ENCODE results near the gene SIPA1L3.
"Not testable (repeated sequence)": the region's sequence is repeated elsewhere in the genome, so short reads cannot be mapped to it uniquely, and the experiment has no call there.

The SIPA1L3 gene

DNA sequence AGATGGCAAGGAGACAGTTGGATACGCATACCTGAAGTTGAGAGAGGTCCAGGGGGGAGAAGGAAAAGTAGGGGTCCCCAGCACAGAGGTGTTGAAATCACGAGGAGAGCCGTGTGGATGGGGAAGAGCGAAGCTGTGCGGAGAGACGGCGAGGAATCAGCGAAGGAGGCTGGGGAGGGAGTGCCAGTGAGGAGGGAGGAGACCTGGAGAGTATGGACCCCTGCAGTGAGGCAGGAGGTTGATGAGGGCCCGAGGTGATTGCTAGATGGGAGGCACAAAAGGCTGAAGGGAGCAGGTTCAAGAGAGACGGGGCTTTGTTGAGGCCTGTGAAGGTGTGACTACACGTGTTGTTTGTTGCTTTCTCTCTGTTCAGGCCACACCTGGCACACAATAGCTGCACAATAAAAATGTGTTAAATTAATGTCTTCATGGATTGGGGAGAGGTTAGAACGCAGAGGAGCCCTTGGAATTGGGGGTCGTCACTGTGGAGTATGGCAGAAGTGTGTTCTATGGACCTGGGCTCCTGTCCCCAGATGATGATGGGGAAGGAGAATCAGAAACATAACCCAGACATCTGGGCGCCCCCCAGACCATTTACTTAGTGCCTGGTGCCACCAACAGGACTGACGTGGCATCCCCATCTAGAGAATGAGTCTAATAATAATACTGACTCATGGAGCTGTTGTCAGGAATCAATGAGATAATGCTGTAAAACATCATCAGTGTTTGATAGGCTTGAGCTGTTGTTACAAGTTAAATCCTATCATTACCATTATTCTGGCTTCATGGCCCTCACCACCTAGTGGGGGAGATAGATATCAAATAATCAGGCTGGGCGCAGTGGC is 137.5 kb downstream of the SIPA1L3 start:
- no peak for DNase-seq

DNA sequence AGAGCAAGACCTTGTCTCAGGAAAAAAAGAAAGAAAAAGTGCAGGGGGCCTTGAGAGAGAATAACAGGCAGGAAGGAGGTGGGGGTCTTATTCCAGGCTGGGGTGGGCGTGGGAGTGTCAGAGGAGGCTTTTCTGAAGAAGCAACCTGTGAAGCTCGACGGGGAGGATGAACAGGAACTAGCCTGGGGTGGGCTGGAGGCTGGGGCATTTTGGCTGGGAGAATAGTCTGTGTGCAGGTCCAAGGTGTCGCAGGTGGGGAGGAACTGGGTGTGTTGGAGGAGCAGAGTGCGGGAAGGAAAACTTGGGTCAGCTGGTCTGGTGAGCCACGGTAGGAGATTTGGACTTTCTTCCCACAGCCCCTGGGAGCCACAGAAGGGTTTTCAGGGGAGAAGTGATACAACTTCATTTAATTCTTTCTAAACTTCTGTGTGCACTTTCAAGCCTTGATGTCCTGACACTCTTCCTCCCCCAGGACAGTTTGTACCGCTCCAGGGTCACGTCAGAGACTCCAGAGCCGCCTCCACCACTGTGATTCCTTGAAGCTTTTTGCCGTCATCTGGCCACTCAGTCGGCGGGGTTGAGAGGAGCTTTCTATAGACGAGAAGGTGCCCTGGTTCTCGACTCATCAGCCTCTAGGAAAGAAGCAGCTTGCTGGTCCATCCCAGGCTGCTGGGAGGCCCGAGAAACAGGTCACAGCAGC is 138.7 kb downstream of the SIPA1L3 start:
- DNase-seq, result no peak

DNA sequence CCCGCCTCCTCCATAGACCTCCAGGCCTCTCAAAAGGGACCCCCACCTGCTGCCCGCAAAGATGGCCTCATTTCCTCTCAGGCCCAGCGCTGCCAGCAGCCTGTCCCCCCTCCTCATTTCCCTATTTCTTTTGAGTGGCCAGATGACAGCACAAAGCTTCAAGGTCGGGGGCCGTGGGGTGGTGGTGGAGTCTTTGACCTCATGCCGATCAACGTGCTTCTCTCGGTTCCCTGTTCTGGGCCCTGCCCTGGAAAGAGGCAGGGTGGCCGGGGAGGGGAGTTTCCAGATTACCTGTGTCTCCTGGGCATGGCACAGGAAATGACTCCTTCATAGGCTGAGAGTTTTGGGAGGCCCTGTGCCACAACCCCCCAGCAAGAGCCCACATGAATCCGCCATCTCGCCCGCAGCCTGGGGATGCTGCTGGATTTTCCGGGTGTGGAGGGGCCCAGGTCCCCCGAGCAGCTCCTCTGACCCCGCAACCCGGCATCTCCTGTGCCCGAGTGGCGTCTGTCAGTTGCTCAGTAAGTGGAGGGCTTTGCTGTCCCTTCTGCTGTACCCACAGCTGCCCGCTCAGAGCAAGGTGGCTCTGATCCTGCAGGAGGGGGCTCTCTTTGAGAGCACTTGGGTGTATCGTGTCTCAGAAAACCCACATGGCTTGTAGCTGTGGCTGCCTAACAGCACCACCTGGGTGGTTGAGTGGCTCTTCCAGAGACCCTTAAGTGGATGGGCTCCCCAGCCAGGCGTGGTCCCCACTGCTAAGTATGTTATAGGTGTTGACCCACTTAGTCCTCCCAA is 139.4 kb downstream of the SIPA1L3 start:
- DNase-seq, result no peak

DNA sequence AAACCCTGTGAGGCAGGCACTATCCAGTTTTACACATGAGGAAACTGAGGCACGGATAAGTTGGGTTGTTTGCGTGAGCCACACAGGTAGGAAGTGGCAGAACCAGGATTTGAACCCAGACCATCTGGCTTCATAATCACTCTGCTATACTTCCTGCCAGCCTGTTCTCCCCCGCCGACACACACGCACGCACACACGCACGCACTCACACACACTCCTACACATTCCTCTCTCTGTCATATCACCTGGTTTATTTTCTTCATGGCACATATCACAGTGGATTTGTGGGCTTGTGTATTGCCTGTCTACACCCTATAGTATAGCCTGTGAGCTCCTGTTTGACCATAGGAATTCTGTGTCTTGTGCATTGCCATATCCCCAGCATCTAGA is 140.0 kb downstream of the SIPA1L3 start:
- DNase-seq, result no peak

DNA sequence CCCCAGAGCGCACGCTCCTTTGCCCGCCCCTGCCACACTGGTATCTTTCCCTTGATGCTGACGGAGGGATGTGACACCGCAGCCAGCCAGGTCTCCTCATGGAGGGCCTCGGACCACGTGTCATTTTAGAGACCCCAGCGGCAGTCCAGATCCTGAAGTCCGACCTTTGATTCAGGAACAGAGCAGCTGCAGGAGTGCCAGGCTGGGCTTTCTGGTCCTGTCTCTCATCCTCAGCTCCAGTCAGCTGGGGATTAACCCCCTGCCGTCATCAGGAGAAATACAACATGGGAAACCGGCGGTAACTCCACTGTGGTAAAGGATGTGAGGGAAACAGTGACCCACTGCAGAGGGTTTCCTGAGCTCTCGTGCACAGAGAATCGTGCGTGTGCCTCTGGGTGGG is 140.6 kb downstream of the SIPA1L3 start:
- no peak for DNase-seq

DNA sequence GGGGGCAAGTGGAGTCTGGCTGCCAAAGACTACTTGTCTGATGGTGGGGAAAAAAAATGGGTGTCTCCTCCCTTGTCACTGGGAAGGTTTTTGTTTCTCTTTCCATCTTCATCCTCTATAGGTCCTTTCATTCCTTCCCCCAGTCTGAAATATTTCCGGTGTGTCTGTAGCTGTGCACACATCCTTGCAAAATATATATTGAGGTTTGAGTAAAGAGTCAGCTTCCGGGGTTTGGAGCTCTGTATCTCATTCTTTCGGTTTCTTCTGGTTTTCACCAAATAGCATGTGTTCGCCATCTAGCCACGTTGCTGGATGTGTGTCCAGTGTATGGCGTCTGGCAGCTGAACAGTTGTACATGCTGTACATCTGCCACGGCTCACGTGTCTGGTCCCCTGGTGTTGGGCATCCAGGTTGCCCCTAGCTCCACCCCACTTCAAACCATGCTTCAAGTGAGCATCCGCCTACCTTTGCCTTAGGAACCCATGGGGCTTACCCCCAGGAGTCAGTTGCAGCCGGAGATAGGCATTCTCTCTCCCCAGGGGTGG is 142.2 kb downstream of the SIPA1L3 start:
- DNase-seq, result peak in 4 of 5 donors; percentile 15 to 88 (median 33)

DNA sequence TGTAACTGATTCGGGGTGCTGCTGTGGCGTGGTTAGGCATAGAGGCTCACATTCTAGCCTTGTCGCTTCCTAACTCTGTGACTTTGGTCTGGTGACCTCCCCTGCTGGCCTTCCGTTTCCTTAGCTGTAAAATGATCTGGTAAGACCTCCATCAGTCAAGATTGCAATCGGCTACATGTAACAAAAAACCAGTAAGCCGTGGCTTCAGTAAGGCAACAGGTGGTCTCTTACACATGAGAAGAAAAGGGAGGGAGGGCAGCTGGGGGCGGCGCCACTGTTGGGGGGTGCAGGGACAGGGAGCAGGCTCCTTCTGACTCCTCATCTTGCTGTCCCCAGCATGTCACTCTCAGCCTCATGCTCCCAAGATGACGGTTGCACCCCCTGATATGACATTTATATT is 148.0 kb downstream of the SIPA1L3 start:
- no peak for DNase-seq

DNA sequence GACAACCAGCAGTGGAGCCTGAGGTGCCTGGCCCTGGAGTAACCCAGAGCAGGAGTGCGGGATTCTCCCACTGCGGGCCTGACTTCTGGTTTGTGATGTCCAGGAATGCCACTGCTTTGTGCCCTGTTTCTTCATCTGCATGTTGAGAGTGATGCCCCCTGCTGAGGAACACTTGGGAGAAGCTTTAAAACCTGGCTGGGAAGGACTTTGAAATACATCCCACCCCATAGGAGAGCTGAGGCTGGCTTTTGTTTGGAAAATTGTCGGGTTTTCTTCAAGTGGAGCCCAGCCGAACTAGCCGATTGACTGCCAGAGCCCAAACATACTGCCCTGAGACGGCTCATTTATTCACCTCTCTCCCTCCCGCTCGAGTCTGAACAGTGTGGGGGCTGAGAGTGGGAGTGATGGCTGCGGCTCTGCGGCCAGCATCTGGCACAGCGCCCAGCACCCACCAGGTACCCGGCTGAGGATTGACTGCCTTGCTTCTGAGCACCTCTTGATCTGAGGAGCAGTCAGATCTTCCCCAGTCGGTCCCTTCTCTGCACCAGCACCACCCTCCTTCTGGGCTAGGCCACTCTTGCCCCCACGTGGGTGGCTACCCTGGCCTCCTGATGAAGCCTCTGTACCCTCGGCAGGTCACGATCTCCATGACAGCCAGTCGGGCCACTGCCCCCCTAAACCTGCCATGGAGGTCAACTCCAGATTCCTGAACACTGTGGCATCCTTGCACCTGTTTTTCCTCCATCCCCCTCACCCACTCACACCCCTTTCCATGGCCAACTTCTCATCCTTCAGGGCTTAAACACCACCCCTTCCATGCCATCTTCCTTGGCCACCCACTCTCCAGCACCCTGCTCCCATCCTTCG is 148.9 kb downstream of the SIPA1L3 start:
- no peak for DNase-seq

DNA sequence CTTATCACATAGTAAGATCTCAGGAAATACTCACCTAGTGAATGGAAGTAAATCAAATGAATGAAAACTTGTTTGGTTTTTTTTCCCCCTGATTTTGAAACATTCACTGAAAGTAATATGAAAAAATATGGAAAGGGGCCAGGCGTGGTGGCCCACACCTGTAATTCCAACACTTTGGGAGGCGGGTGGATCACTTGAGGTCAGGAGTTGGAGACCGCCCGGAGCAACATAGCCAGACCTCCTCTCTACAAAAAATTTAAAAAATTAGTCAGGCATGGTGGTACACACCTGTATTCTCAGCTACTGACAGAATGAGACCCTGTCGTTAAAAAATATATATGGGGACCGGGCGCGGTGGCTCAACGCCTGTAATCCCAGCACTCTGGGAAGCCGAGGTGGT is 149.6 kb downstream of the SIPA1L3 start:
- no peak for DNase-seq

DNA sequence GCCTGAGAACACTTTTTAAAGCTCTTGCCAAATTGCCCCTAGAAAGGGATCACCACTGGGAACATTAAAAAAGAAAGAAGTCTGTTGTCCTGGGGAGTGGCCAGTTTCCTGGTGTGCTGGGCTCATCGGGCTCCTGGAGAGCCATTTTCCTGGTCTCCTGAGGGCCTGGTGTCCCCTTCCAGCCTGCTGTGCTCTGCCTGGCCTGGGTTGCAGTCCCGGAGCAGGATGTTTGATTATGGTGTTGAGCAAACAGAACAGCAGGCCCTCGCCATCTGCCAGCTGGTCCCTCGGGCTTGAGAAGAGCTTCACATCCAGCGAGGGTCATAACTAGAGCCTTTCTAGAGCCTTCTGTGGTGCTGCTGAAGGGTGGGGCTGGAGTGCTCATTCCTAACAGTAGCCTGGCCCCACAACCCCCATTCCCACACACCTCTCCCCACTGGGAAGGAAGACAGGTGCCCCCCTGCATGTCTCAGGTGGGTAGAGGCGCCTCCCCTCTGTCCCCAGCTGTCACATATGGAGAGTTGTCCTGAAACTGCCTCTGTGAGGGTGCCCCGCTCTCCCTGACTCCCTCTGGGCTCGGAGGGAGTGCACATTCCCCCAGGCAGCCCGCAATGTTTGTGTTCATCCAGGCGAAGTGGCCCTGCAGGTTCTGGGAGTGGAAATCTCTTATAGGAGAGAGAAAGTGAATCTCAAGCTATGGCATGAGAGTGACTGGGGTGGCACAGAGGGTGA is 151.1 kb downstream of the SIPA1L3 start:
- no peak for DNase-seq

DNA sequence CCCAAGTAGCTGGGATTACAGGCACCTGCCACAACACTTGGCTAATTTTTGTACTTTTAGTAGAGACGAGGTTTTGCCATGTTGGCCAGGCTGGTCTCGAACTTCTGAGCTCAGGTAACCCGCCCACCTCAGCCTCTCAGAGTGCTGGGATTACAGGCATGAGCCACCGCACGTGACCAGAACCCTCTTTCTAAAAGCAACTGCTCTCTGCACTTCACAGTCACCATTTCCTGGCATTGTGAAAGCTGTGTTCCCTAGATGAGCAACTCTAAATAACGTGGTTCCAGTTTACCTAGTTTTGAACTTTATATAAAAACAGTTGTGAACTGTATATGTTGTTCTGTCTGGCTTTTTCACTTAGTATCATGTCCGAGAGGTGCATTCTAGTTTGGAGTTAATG is 152.9 kb downstream of the SIPA1L3 start:
- DNase-seq, result peak in 1 of 5 donors; percentile 52

DNA sequence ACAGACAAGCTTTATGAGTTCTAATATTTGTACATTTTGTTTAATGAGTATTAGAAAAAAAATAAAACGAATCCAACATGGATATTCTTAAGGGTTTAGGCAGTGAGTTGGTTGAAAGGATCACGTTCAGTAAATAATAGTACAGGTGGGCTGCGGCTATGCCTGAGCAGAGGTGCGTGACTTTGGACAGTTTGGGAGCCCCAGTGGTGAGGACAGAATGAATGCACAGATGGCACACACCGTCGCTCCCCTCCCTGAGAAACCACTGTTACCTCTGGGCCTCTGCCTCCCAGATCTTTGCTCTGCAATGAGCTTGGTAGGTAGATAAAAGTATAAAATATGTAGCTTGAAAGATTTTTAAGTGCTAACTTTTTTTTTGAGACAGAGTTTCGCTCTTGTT is 153.3 kb downstream of the SIPA1L3 start:
- no peak for DNase-seq

DNA sequence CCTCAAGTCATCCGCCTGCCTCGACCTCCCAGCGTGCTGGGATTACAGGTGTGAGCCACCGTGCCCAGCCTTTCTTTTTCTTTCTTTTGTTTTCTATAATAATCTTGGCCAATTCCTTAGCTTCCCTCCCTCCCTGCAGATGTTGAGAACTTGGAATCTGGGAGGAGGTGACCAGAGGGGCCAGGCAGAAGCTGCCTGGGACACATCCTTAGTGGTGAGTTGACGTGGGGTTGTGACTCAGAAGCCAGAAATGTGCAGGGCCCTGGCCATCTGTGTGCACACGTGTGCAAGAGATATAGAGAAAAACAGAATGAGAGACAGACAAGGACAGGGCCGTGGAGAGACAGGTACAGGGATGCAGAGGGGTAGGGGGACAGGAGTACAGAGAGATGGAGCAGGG is 154.3 kb downstream of the SIPA1L3 start:
- DNase-seq, result no peak

DNA sequence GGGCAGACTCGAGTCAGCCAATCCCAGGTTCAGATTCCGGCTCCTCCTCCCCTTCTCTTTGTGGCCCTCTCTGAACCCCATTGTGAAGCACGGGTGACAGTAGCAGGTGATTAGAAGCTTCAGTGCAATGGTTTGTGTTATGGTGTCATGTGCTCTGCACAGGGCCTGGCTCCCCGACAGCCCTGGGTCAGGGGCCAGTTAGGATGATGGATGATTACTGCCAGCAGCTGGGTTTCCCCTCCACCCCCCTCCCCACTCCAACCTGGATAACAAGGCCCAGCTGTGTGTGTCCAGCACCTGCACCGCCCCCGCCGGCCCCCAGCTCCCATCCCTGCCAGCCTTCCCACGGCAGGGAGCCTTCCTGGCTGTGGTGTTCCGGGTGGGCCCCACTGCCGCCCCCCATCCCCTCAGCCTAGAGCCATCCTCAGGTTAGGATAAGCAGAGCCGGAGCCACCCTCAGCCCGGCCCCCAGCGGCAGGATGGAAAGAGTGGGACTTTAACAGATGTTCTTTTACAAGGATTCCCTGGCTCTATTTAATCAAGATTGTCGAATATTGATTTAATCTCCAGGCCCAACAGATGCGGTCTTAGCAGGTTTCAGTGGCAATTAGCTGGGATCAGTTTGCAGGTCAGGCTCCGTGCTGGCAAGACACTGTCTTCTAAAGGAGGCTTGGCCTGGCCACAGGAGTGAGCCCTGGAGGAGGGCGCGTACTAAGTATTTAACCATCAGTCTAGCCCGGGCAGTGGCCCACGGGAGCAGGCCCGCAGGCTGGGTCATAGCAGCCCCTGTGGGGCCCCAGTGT is 156.2 kb downstream of the SIPA1L3 start:
- no peak for DNase-seq

DNA sequence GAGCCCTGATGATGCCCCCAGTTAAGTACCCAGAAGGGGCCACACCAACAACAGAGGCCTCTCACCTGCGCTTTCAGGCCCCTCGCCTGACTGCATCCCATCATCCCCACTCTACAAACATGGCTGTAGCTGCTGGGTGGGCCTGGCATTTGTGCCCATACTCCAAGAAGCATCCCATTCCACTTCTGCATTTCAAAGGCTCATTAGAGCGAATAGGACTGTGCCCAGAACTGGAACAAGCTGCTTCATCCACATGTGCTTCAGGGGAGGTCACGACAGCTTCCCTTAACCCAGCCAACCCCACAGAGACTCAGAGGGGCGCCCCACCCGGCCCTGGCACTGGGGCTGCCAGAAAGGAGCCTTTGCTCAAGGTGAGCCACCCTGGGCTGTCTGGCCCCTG is 156.9 kb downstream of the SIPA1L3 start:
- no peak for DNase-seq

DNA sequence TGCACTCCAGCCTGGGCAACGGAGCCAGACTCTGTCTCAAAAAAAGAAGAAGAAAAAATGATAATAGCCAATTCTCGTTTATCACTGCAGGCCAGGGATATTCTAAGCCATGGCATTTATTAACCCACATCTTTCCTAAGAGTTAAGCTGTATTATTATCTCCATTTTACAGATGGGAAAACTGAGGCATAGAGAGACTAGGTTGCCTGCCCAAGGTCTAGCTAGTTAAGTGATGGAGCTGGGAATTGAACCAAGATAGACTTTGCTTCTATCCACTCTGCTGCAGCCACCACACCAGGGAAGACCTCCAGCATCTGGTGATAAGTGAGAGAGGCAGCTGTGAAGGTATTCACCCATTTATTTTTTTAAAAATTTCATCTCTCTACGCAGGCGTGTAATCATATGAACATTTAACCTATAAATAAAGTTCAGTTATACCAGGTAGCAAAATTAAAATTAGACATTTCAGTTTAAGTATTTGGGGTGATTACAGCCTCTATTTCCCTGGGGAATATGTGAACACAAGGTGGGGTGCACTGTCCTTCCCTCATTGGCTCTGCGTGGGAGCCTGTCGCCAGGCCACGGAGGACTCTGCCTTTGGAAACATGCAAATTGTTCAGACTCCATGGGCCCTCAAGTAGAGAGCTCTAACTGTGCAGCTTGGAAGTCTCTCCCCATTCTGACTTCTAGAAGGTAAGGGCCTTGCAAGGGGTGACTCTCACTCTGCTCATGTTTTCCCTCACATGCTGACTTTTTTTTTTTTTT is 157.8 kb downstream of the SIPA1L3 start:
- no peak for DNase-seq

DNA sequence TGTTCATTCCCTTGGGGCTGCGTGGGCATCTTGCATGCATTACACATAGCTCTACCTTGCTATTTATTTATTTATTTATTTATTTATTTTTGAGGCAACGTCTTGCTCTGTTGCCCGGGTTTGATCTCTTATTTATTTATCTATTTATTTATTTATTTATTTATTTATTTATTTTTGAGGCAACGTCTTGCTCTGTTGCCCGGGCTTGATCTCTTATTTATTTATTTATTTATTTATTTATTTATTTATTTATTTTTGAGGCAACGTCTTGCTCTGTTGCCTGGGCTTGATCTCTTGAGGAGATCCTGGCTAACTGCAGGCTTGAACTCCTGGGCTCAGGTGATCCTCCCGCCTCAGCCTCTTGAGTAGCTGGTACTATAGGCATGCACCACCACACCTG is 158.8 kb downstream of the SIPA1L3 start:
- not testable (repeated sequence) for DNase-seq

DNA sequence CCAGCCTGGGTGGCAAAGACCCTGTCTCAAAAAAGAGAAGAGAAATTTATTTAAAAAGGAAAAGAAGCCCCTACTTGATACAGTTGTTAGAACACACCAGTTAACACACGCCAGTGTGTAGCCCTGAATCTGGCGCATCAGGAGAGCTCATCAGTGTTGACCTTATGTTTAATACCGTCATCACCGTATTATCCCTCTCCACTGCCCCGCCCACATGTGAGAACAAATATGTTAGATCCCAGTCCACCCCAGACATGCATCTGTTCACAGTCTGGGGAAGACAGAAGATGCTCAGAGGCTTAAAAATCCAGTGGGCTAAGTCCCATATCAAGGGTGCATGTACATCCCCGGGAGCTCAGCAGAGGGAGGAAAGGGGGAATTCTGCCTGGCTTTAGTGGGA is 161.8 kb downstream of the SIPA1L3 start:
- DNase-seq, result no peak

DNA sequence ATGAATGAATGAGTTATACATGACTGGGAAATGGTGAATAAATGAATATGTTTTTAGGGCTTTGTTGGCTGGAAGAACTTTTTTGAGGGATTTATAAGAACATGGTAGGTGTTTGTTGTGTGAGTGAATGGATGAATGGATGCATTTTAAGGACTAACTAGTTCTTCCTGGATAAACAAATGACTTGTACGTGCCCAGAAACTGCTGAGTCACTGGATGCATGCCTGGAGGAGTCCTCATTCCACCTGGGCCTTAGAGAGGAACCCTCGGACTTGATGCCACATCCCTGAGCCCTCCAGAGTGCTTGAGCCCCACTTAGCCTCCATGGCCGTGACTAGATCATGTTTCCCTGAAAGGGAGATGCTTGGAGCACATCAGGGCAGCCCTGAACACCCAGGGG is 163.6 kb downstream of the SIPA1L3 start:
- DNase-seq, result no peak

DNA sequence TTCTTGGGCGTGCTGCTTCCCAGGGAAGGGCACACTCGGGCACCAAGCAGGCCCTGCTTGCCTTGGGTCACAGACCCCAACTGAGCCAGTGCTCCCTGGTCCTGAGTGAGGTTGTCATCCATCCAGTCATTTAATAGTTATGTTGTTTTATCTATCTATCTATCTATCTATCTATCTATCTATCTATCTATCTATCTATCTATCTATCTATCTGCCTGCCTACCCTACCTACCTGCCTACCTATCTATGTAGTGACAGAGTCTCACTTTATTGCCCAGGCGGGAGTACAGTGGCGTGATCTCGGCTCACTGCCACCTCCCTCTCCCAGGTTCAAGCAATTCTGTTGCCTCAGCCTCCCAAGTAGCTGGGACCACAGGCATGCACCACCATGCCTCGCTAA is 164.0 kb downstream of the SIPA1L3 start:
- not testable (repeated sequence) for DNase-seq
